ENCODE measurements around the gene LBH. TPM values are rescaled to one million over a fixed set of nuclear protein-coding genes. Genes with fewer than 3 reads are reported as not detected.
"Not testable (repeated sequence)": the region's sequence is repeated elsewhere in the genome, so short reads cannot be mapped to it uniquely, and the experiment has no call there.

Gene LBH
- total RNA-seq, 1 donor from 2014 or later: 62.1 TPM

DNA sequence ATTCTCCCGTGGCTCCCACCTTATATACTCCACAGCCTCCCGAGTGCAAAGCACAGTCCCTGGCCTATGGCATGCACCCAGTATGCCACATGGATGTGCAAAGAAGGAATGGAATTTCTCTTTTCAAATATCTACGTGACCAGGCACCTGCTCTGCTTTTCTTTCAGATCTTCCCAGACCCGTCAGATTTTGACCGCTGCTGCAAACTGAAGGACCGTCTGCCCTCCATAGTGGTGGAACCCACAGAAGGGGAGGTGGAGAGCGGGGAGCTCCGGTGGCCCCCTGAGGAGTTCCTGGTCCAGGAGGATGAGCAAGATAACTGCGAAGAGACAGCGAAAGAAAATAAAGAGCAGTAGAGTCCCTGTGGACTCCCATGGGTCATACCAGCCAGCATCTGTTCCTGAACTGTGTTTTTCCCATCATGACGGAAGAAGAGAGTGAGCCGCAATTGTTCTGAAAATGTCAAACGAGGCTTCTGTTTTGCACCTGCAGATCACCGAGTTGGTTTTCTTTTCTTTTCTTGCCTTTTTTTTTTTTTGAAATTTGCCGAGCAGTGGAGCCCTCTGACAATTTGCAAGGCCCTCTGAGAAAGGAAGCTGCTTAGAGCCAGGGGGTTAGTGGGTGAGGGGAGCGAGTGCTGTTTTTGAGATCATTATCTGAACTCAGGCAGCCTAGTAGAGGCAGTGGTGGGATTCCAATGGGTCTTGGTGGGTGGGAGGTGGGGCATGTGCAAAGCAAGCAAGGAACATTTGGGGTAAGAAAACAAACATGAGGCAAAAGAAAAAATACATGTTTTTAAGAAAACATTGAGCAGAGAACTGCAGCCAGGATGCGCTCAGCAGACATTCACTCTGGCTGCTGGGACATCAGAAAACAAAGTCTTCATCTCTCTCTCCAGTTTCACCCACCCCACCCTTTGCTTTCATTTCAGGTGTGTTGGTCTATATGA lies 26.2 kb downstream of the LBH start:
- DNase-seq (ENCODE audit: low read depth in 2 of 2): no peak

DNA sequence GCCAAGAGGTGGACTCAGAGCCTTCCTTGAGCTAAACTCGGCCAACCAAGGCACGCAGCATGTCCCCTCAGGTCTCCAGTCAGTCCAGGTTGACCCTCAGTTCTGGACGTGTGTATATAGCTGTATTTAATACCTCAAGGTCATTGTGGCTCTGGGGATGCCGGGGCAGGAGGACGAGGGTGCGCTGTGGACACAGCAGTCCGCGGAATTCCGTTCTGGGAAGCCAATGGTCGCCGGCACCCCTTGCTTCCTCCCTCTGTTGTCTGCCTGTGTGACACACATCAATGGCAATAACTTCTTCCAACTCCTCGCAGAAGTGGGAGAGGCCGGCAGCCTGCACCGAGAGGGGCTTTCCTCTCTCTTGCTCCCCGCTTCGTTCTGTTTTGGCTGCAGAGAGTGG lies 27.7 kb downstream of the LBH start:
- DNase-seq (ENCODE audit: low read depth in 2 of 2): no peak

DNA sequence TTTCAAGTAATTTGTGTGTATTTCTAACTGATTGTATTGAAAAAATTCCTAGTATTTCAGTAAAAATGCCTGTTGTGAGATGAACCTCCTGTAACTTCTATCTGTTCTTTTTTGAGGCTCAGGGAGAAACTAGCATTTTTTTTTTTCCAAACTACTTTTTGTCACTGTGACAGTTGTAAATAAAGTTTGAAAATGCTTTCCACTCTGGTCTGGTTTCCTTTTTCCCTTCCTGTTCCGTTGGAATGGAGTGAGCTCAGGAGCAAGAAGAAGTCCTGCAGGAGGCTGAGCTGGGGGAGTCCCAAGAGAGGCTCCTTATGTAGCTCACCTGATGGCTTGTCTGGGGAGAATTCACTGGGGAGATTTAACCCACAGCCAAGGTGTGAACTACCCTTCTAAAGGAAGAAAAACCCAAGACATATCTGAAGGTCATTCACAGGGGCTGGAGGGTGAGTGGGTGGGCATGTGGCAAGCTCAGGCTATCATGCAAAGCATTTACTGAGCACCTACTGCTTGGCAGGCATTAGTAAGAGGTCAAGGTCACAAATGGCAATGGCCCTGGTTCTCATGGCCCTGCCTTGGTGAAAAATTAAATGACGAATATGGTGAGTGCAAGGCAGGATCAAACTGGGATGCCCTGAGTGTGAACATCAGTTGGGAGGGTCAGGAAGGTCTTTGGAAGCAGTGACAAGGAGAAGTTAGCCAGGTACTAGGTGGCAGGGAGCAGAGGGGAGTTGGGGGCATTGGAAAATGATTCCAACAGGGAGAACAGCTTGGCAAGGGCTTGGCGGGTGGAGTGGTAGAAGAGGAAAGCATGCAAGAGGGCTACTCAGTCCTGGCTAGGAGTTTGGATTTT lies 28.7 kb downstream of the LBH start:
- DNase-seq (ENCODE audit: low read depth in 2 of 2): no peak

- DNase-seq (ENCODE audit: low read depth in 2 of 2): no peak
Observed at GRCh38 chr2:30260941-30261340, 29.6 kb downstream of the LBH start.

DNA sequence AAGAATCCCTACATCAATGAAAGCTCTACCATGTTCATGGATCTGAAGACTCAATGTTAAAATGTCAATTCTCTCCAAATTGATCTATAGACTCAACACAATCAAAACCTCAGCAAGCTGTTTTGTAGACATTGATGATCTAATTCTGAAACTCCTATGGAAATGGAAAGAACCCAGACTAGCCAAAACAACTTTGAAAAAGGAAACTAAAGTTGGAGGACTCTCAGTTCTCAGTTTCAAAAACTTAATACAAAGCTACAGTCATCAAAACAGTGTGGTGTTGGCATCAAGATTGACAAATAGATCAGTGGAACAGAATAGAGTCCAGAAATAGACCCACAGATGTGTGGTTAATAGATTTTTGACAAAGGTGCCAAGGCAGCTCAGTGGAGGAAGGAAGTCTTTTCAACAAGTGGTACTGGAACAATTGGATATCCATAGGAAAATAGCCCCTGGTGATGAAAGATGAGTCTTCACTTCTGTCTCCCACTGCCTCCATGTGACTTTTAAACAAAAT lies 30.4 kb downstream of the LBH start:
- peak in 1 of 2 donors; percentile 69 for DNase-seq (ENCODE audit: low read depth in 2 of 2)

DNA sequence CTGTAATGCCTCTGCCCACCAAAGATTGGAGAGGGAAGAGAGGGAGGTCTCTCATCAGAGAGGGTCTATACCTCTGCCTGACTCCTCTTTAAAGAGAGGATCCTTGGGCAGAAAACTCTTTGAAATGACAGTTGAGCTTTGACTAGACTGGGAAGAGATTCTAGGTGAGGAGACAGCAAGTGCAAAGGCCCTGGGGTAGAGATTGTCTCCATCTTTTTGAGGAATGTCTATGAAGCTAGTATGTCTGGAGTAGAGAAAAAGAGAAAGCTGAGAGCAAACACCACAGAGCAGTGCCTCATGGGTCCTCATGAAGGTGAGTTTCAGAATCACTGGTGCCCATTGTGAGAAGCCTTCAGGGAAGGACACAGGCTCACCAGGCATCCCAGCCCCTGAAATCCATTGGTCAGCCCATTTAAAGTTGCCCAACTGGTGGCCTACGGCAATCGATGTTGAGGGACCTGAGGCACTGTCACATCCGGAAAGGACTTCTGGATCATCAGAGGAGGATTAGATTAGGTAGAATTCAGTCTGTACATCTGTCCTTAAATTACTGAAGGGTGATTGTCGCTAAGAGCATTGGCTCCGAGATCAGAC lies 31.5 kb downstream of the LBH start:
- no peak for DNase-seq (ENCODE audit: low read depth in 2 of 2)

DNA sequence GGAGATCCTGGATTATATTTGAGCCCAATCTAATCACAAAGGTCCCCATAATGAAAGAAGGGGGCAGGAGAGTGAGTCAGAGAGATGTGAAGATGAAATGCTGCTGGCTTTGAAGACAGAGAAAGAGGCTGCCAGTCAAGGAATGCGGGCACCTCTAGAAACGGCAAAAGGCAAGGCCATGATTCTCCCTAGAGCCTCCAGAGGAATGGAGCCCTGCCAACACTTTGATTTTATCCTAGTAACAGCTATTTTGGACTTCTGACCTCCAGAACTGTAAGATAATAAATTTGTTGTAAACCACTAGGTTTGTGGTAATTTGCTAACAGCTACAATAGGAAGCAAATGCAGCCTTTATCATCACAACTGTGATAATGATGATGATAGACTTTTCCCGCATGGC lies 32.9 kb downstream of the LBH start:
- DNase-seq (ENCODE audit: low read depth in 2 of 2): no peak

- DNase-seq (ENCODE audit: low read depth in 2 of 2): peak in 1 of 2 donors; percentile 31
Observed at GRCh38 chr2:30265052-30266015, 34.0 kb downstream of the LBH start.

- DNase-seq (ENCODE audit: low read depth in 2 of 2): peak; percentile 15 to 28
Observed at GRCh38 chr2:30266051-30266621, 34.8 kb downstream of the LBH start.

DNA sequence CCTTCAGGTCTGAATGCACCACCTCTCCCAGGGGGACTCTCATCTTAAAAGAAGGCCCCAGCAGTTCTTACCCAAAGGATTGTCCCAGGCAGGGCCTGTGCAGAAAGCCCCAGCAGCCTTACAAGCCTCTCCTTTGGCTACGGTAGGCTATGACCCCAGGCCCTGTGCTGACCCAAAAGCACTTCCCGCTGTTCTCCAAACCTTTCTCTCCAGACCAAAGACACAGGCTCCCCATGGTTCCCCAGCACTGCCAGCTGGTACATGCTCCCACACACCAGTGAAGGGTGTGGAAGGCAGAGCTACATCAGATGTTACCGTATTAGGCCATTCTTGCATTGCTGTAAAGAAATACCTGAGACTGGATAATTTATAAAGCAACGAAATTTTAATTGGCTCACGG lies 35.4 kb downstream of the LBH start:
- DNase-seq (ENCODE audit: low read depth in 2 of 2): no peak

DNA sequence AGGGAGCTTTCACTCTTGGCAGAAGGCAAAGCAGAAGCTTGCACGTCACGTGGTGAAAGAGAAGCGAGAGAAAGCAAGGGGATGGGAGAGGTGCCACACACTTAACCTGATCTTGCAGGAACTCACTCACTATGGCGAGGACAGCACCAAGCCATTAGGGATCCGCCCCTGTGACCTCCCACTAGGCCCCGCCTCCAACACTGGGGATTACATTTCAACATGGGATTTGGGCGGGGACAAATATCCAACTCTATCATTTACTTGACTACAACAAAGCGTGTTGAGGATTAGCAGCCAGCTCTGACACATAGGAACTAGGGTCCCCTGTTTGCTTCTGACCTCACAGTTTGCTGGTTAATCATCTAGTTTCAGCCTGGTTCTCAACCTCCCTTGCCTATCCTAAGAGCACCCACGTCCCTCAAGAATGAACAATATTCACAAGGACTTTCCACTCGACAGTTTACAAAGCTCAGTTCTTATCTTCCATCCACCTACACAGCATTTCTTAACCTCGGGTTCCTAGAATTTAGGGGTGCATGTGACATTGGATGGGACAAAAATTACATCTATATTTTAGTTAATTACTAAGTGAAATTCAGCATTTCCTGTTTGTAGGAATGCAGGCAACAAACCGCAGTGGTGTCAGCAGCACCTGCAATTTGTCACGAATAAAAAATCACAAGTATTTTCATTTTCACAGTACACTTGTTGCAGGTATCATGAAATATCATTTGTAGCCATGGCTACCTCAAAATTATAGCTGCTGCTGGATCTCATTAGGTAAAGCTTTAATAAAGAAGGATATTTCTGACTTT lies 36.0 kb downstream of the LBH start:
- DNase-seq (ENCODE audit: low read depth in 2 of 2): no peak

- DNase-seq (ENCODE audit: low read depth in 2 of 2): no peak
Observed at GRCh38 chr2:30268296-30268871, 37.0 kb downstream of the LBH start.

DNA sequence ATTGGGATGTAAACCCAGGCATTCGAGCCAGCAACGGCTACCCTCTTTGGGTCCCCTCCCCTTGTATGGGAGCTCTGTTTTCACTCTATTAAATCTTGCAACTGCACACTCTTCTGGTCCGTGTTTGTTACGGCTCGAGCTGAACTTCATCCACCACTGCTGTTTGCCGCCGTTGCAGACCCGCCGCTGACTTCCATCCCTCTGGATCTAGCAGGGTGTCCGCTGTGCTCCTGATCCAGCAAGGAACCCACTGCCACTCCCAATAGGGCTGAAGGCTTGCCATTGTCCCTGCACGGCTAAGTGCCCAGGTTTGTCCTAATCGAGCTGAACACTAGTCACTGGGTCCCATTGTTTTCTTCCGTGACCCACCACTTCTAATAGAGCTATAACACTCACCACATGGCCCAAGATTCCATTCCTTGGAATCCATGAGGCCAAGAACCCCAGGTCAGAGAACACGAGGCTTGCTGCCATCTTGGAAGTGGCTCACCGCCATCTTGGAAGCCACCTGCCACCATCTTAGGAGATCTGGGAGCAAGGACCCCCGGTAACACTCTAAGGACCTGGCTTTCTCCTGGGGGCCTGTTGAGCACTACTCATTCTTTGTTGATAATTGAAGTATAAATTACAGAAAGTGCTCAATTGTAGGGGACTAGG lies 37.9 kb downstream of the LBH start:
- not testable (repeated sequence) for DNase-seq (ENCODE audit: low read depth in 2 of 2)

GRCh38 chr2:30269771-30270145 lies 38.4 kb downstream of the LBH start:
- no peak for DNase-seq (ENCODE audit: low read depth in 2 of 2)

GRCh38 chr2:30270166-30270565 lies 38.8 kb downstream of the LBH start:
- no peak for DNase-seq (ENCODE audit: low read depth in 2 of 2)

- DNase-seq (ENCODE audit: low read depth in 2 of 2): no peak
Observed at GRCh38 chr2:30271301-30271700, 40.0 kb downstream of the LBH start.

DNA sequence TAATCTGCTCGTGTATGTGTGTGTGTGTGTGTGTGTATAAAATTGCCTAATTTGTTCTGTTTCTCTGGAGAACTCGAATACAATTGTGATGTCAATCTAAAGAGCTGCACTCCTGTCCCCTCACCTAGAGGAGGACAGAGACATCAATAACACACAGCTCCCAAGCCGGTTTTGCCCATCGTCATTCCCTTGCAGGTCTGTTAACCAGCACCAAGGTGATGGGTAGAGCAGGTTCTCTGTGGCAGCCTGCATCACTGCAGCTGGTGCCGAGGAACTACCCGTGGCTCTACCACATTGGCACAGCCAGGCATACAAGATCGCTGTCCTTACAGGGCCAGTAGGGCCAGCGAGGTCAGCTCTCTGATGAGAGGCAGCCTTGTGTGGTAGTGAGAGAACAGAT lies 41.0 kb downstream of the LBH start:
- DNase-seq (ENCODE audit: low read depth in 2 of 2): no peak

- DNase-seq (ENCODE audit: low read depth in 2 of 2): peak; percentile 76 to 92
Observed at GRCh38 chr2:30272761-30273573, 41.6 kb downstream of the LBH start.

Measured in lung microvascular endothelial cell (primary cell).